22Rv1 (cell line): ENCODE data around the gene PLXNA4.

Source experiments
- ZFX ChIP-seq: fragments of 450-650 bp; IDR thresholded peaks from 2 replicates; pipeline ENCODE4 v1.6.1; 2017; ENCODE audit warnings: antibody characterized with exemption, borderline replicate concordance
- TF ChIP-seq, protein P1 (sequence below): fragments of 450-650 bp; IDR thresholded peaks from 2 replicates; pipeline ENCODE4 v1.5.1; 2017; ENCODE audit warnings: mild to moderate bottlenecking

DNA sequence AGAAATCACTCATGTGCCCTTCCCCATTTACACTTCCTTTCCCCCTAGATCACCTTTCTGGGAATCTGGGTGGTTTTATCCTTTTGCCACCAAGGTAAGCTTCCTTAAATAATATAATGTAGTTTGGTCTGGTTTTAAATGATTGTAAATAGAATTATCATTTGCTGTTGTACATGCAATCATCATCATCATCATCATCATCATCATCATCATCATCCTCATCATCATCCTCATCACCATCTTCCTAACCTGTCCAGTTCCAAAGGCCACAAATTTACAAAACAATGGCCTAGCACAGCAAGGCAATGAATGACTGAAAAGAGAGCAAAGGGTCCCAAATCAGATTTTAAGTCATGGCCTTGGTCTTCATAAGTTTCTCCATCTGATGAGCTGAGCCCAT is 329.7 kb downstream of the PLXNA4 start:
- TF ChIP-seq, protein P1, sequence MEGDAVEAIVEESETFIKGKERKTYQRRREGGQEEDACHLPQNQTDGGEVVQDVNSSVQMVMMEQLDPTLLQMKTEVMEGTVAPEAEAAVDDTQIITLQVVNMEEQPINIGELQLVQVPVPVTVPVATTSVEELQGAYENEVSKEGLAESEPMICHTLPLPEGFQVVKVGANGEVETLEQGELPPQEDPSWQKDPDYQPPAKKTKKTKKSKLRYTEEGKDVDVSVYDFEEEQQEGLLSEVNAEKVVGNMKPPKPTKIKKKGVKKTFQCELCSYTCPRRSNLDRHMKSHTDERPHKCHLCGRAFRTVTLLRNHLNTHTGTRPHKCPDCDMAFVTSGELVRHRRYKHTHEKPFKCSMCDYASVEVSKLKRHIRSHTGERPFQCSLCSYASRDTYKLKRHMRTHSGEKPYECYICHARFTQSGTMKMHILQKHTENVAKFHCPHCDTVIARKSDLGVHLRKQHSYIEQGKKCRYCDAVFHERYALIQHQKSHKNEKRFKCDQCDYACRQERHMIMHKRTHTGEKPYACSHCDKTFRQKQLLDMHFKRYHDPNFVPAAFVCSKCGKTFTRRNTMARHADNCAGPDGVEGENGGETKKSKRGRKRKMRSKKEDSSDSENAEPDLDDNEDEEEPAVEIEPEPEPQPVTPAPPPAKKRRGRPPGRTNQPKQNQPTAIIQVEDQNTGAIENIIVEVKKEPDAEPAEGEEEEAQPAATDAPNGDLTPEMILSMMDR = no peak
- TF ChIP-seq ZFX = no peak
